SK-N-SH treated with all-trans-retinoic acid at 6 μM for 48 hours (cell line): ENCODE results near the gene ZNF160.

Experiments
- ARNTL ChIP-seq: fragments of 450-650 bp; formaldehyde crosslinking; IDR thresholded peaks from 2 replicates; pipeline ENCODE4 v1.5.0; 2020; ENCODE audit warnings: low read depth, mild to moderate bottlenecking, moderate library complexity, borderline replicate concordance
- CREB5 ChIP-seq: fragments of 250-450 bp; sonication (Bioruptor Pico); IDR thresholded peaks from 2 replicates; pipeline ENCODE4 v1.5.1; 2020; ENCODE audit warnings: low read depth, mild to moderate bottlenecking, moderate library complexity
- GLIS3 ChIP-seq: fragments of 250-450 bp; sonication (Bioruptor Pico); IDR thresholded peaks from 2 replicates; pipeline ENCODE4 v1.5.0; 2020; ENCODE audit warnings: mild to moderate bottlenecking, moderate library complexity
- ISL1 ChIP-seq: fragments of 250-450 bp; sonication (Bioruptor Pico); IDR thresholded peaks from 2 replicates; pipeline ENCODE4 v2.1.2; 2022; ENCODE audit warnings: mild to moderate bottlenecking, moderate library complexity
- POU6F1 ChIP-seq: fragments of 250-450 bp; sonication (Bioruptor Pico); IDR thresholded peaks from 2 replicates; pipeline ENCODE4 v1.8.0; 2021; ENCODE audit warnings: low read depth, mild to moderate bottlenecking, moderate library complexity, borderline replicate concordance
- TOX ChIP-seq: fragments of 250-450 bp; sonication (Bioruptor Pico); IDR thresholded peaks from 2 replicates; pipeline ENCODE4 v1.8.0; 2021; ENCODE audit warnings: mild to moderate bottlenecking, moderate library complexity, borderline replicate concordance
- ZNF565 ChIP-seq: fragments of 450-650 bp; formaldehyde crosslinking; conservative IDR thresholded peaks from 2 replicates; pipeline ENCODE4 v1.5.0; 2020; ENCODE audit warnings: low read depth, mild to moderate bottlenecking, moderate library complexity
- ZNF70 ChIP-seq: fragments of 450-650 bp; formaldehyde crosslinking; IDR thresholded peaks from 2 replicates; pipeline ENCODE4 v1.5.0; 2020; ENCODE audit warnings: mild to moderate bottlenecking, moderate library complexity

GRCh38 chr19:53094754-53095575, 8.3 kb downstream of the ZNF160 start:
- TF ChIP-seq POU6F1 (CRISPR knock-in tag) (no peak), ZNF70 (CRISPR knock-in tag) (no peak), ISL1 (CRISPR knock-in tag) (no peak), CREB5 (CRISPR knock-in tag) (no peak), ZNF565 (CRISPR knock-in tag) (no peak), ARNTL (CRISPR knock-in tag) (no peak), TOX (CRISPR knock-in tag) (no peak), GLIS3 (CRISPR knock-in tag) (no peak)
